GM18507 (cell line): Measurements from ENCODE around the gene RPS6KL1.

Experiments used
- DNase-seq: peaks from one replicate; pipeline ENCODE4 v3.0.0; 2011; ENCODE audit warnings: low read depth; ENCODE audit not compliant: insufficient read length; ENCODE audit errors: extremely low spot score
- FAIRE-seq: peaks from 2 replicates; lab custom pipeline; 2011; peaks lifted over from hg19 to GRCh38; lab: Jason Lieb, UNC

Gene RPS6KL1

GRCh38 chr14:74952697-74953484, 29.8 kb upstream of the RPS6KL1 start:
- FAIRE-seq, result no peak
- no peak for DNase-seq

- DNase-seq (no peak), FAIRE-seq (no peak)
Measured at GRCh38 chr14:74952180-74952665, 29.2 kb upstream of the RPS6KL1 start.

DNA sequence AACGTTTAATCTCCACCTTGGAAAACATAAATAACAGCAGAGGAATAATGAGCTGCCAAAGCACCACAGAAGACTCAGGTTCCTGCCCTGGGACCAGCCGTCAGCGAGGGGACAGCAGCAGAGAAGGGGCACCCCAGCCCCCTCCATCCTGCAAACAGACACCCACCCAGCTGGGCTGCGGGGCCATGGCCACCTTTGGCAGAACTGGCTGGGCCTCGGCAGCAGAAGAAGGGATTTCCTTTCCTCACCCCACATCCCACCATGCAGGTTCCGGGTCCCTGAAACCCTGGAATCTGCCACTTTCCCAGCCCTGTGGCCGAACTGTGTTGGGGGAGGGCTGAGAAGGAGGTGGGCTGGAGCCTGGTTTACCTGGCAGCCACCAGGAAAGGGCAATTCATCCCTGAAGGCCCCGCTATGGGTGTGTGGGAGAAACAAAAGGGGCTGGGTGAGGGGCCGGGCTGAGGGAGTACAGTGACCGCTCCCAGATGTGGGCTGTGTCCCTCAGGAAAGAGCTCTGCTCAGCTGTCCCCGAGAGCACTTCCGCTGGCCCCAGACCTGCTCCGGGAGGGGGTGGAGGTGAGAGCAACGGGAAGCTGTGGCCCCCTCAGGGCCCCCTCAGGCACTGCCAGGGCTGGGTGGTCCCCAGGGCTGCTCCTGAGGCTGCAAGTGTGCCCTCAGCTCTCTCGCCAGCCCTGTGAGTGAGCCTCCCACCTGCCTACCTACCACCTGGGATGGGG, 28.6 kb upstream of the RPS6KL1 start:
- FAIRE-seq (no peak), DNase-seq (no peak)

DNA sequence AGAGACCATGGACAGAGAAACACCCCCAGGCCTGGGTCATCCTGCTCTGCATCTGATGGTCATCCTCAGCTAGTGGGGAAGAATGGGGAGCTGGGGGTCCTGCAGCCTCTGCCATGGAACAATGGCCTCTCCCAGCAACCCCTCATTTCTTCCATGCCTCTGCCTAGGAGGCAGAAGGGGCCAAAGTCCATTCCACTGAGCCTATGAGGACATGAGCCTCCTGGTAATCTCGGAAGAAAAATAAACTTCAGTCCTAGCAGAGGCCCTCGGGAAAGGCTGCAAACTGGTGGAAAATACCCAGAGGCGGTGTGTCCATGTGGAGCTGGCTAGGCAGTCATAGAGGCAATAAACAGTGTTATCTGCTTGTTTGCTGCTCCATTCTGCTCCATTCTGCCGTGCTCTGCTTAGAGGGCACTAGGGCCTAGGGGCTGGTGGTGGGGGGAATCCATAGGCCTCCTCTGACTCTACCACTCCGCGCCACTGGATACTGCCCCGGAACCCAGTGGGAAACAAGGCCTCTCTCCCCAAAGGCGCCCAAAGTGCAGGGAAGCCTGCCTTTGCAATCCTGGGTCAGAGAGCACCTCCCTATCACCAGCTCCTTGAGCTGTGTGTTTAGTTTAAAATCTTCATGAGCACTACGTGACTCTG, 27.9 kb upstream of the RPS6KL1 start:
- FAIRE-seq (no peak), DNase-seq (no peak)

GRCh38 chr14:74949859-74950573, 27.0 kb upstream of the RPS6KL1 start:
- no peak for DNase-seq
- no peak for FAIRE-seq

DNA sequence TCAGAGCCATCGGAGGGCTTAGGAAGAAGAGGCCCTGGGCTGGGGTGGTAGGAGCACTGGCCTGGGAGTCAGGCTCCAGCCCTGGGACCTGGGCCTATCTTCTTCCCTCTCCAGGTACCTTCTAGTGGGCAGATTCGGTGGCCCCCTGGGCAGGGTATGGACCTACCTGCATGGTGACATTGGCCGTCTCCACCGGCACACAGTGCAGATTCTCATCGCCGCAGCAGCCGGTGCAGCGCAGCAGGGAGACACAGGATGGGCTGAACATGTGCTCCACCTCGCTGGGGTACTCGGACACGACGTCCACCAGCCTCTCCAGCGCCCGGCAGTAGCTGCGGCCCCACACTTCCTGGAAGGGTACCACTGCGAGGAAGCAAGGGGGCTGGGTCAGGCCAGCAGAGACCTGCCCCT, 26.1 kb upstream of the RPS6KL1 start:
- FAIRE-seq (no peak), DNase-seq (no peak)

DNA sequence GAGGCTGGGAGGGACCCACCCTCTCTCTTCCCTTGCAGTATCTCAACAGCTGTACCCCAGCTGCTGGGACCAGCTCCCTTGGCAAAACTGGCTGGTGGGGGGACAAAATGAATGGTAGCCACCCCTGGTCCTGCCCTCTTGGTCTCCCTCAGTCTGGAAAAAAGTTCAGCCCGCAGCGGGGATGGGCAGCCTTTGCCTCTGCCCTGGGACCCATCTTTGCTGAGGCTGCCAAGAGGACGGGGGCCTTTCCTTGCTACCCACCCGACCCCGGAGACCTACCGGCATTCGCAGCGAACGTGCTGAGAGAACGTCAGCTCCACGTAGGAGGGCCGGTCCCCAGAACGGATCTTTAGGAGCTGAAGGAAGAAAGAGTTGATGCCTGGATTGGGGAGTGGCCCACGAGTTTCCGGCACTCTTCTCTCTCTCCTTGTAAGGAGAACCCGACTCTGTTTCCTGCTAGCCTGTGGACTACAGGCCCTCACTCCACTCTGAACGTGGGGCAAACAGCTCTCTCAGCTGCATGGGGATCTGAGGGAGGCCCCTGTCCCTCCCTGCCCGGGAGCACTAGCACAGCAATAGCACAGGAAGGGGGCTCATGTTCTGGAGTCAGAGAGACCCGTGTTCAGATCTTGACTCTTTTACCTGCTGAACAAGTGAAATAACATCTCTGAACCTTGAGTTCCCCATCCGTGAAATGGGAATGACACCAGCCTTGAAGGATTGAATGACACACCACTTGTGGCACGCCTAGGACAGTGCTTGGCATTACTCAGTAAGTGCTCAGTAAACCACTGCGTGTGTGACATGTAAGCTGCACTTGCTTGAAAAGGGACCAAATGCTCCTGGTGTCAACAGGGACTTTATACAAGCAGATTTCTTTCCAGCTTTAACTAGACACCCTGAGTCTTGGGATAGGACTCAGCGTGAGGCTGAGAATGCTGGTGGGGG, 25.4 kb upstream of the RPS6KL1 start:
- no peak for DNase-seq
- no peak for FAIRE-seq

- no peak for FAIRE-seq
Measured at GRCh38 chr14:74947353-74948227, 24.5 kb upstream of the RPS6KL1 start.

GRCh38 chr14:74946659-74947281, 23.7 kb upstream of the RPS6KL1 start:
- DNase-seq, result no peak
- FAIRE-seq, result no peak

More at GRCh38 chr14:74947353-74948227, 24.5 kb upstream of the RPS6KL1 start:
- no peak for DNase-seq

GRCh38 chr14:74945852-74946658, 23.0 kb upstream of the RPS6KL1 start:
- DNase-seq (peak; percentile 79), FAIRE-seq (peak; percentile 90)

- FAIRE-seq, result no peak
- DNase-seq, result no peak
Measured at GRCh38 chr14:74945261-74945851, 22.3 kb upstream of the RPS6KL1 start.

DNA sequence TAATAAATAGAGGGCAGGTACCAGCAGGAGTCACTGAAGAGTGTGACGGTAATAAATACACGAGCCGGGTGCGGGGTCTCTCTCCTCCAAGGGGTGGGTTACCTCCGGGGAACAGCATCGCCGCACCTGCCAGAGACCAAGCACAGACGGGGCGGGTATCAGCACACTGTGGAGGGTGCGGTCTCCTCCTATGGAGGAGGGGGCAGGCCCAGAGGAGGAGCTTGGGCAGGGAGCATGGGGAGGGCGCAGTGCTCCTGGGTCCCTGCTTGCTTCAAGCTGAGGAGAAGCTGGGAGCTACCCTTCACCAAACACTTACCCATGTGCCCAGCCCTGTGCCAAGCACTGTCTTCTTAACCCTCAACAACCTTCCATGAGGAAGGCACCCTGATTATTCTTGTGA, 19.5 kb upstream of the RPS6KL1 start:
- FAIRE-seq (no peak), DNase-seq (no peak)

DNA sequence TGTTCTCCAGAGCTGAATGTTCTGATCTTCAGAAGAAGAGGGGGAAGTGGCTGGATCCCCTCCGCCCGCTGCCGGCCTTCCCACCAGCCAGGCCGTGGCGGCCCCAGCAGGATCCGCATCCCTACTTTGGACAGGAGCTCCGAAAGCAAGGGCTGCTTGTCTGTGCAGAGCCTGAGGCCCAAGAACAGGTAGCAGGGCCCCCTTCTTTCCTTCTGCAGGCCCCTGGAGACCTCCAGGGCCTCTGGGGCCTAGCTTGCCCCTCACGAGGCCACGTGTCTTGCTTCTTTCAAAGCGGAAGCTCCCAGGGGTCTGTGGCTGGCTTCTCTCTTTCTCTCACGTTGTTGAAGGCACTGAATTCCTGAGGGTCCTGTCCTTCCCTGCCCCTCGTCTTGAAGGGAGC, 19.1 kb upstream of the RPS6KL1 start:
- DNase-seq (no peak), FAIRE-seq (no peak)

DNA sequence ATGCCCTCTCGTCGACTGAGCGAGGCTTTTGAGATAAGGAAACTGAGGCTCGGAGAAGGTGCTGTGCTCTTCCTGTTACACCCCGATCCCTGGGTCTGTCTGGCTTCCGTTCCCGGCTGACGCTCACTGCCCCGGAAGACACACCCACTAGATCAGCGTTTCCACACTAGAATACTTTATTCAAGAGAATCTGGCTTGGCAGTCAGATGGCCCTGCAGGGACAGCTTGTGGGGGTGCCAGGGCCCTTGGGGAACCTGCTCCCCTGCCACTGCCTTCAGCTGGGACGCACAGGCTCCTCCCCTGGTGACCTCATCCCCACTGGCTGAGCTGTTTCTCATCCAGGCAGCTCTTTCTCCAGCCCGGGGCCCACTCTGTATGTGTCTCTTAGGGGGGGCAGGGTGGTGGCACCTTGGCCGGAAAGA, 18.6 kb upstream of the RPS6KL1 start:
- peak; percentile 92 for FAIRE-seq
- peak; percentile 48 for DNase-seq

GRCh38 chr14:74940956-74941565, 18.0 kb upstream of the RPS6KL1 start:
- no peak for DNase-seq

More at GRCh38 chr14:74940956-74941565, 18.0 kb upstream of the RPS6KL1 start:
- FAIRE-seq, result no peak
